Airway epithelial cell (primary cell): ENCODE measurements around the gene GNG7. TPM values are rescaled to one million over a fixed set of nuclear protein-coding genes. Genes with fewer than 3 reads are reported as not detected.

Experiments
- total RNA-seq: library from RNA; depleted of rRNA; stranded (reverse); fragments of >200 nt; gene quantifications from 2 replicates; pipeline ENCODE4 v1.2.3, GENCODE V29; 2015

GNG7 gene
- 0.09 and 0.14 TPM in 2 replicates for total RNA-seq

GRCh38 chr19:2702170-2703076 is at the start of gene GNG7:
GNG7 (minus strand) TSS chr19:2702694; CDS start chr19:2520688, 182,006 bp downstream.

GRCh38 chr19:2739602-2740313 is 37.3 kb upstream of the GNG7 start, which contains the start of gene SLC39A3:
SLC39A3 (minus strand) TSS chr19:2740017; CDS start chr19:2737257, 2,760 bp downstream.

DNA sequence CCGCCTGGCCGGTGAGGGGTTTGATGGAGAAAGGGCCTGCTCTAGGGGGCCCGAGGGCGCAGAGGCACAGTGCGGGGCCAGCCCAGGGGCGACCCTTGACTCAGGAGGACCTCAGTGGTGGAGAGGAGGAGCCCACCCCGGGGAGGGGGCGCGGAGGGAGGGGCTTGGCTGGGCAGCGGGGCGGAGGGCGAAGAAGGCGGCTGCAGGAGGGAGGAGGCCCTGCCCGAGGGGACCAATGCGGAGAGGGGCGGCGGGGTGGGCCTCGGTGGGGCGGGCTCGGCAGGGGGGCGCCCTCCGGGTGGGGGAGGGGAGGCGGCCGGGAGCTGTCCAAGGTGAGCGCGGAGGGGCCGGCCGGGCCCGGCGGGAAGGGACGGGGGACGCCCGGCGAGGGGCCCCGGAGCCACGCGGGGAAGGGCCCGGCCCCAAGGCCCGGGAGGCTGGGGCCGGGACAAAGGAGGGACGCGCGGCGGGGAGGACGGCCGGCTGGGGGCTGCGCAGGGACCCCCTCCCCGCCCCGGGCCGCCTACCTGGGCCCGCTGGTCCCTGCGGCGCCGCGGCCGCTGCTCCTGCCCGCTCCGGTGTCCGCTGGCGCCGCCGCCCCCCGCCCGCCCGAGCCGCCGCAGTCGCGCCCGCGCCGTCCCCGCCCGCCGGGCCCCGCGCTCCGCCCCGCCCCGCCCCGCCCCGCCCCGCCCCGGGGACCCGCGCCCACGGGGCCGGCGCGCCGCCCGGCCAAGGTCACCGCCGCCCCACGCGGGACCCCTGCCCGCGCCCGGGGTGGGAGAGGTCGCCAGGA is 18.5 kb upstream of the GNG7 start, which contains the start of gene DIRAS1:
Gene DIRAS1, minus strand, starts transcription at position 596 of the 793 bp plus-strand sequence. CDS start 3,566 bp downstream, outside the sequence.

DNA sequence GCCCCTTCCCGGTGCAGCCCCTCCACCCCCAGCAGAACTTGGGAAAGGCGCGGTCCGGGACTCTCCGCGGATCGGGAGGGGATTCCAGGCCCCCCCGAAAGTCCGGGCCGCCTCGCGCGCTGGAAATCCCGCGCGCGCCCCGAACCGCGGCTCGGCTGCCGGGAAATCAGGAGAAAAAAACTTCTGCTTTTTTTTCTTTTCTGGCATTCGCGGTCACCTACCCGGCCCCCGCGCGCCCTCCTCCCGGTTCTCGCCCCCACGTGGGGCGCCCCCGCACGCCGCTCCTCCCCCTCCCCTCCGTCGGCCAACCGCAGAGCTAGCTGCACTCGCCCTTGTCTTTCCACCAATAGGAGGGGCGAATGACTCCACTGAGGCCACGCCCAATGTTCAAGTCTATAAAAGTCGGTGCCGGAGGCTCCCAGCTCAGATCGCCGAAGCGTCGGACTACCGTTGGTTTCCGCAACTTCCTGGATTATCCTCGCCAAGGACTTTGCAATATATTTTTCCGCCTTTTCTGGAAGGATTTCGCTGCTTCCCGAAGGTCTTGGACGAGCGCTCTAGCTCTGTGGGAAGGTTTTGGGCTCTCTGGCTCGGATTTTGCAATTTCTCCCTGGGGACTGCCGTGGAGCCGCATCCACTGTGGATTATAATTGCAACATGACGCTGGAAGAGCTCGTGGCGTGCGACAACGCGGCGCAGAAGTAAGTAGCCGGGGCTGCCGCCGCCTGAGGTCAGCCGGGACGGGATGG is 226.6 kb downstream of the GNG7 start, which contains the start of gene GADD45B:
Gene GADD45B, plus strand, starts transcription at position 426 of the 749 bp plus-strand sequence. Its CDS starts 232 bp downstream, at position 658.

Other genes starting within 250 kb of the GNG7 start
- gene LMNB2, start 245.7 kb downstream of the GNG7 start, total RNA-seq = 141 and 154 TPM in 2 replicates
- 25.6 and 32.0 TPM in 2 replicates for gene GADD45B, start 226.6 kb downstream of the GNG7 start, total RNA-seq
- 0.14 TPM in 1 of 2 replicates, not detected in the other for gene DIRAS1, start 18.7 kb upstream of the GNG7 start, total RNA-seq
- 40.5 and 64.9 TPM in 2 replicates for gene SLC39A3, start 37.3 kb upstream of the GNG7 start, total RNA-seq
- gene SGTA, start 80.6 kb upstream of the GNG7 start, total RNA-seq = 70.2 and 72.1 TPM in 2 replicates
- gene THOP1, start 82.8 kb upstream of the GNG7 start, total RNA-seq = 120 and 132 TPM in 2 replicates
- 2.2 and 4.0 TPM in 2 replicates for gene ZNF554, start 117.2 kb upstream of the GNG7 start, total RNA-seq
- gene ZNF555, start 138.8 kb upstream of the GNG7 start, total RNA-seq = 1.9 and 4.0 TPM in 2 replicates
- gene ZNF556, start 164.6 kb upstream of the GNG7 start, total RNA-seq = 1.3 and 2.4 TPM in 2 replicates
- gene ZNF57, start 198.2 kb upstream of the GNG7 start, total RNA-seq = 8.0 and 14.7 TPM in 2 replicates
- gene ZNF77, start 242.3 kb upstream of the GNG7 start, total RNA-seq = 4.4 and 4.8 TPM in 2 replicates